Muscle of leg (tissue), 11 donors: ENCODE results near the gene MAU2. TPM values are rescaled to one million over a fixed set of nuclear protein-coding genes. Genes with fewer than 3 reads are reported as not detected.
"Not testable (repeated sequence)": the region's sequence is repeated elsewhere in the genome, so short reads cannot be mapped to it uniquely, and the experiment has no call there.

Experiments
- DNase-seq: peaks from one replicate; pipeline ENCODE4 v3.0.0; 2013
- H3K27ac ChIP-seq: one replicate; pipeline ENCODE4 v1.5.1; 2013; ENCODE audit warnings: mild to moderate bottlenecking, low read length, control low read depth
- H3K27me3 ChIP-seq: one replicate; pipeline ENCODE4 v1.6.1; 2013; ENCODE audit warnings: low read length; ENCODE audit not compliant: control insufficient read depth, insufficient read depth
- H3K36me3 ChIP-seq: one replicate; pipeline ENCODE4 v1.6.1; 2013; ENCODE audit warnings: low read length; ENCODE audit not compliant: control insufficient read depth, insufficient read depth
- H3K4me1 ChIP-seq: one replicate; pipeline ENCODE4 v1.6.1; 2013; ENCODE audit warnings: low read length; ENCODE audit not compliant: control insufficient read depth, insufficient read depth
- H3K4me3 ChIP-seq: one replicate; pipeline ENCODE4 v1.5.1; 2013; ENCODE audit warnings: low read length, control low read depth
- H3K9me3 ChIP-seq: replicated peaks from 2 replicates; pipeline ENCODE4 v1.6.1; 2013; ENCODE audit warnings: low read depth, low read length; ENCODE audit not compliant: control insufficient read depth
- WGBS: methylation state at CpG from one replicate; pipeline ENCODE4 v1.1.5; 2013; ENCODE audit warnings: missing lambda C conversion rate; ENCODE audit not compliant: insufficient coverage; 5-methylcytosine and 5-hydroxymethylcytosine counted together
- polyA plus RNA-seq, 8 donors: library from polyadenylated mRNA; unstranded; fragments of 120-200 nt; gene quantifications; one replicate each; pipeline versions ENCODE4 v1.2.1 to v1.2.3, GENCODE V29; 2013; ENCODE audit warnings: inconsistent platforms in 1 of 8, low replicate concordance in 1 of 8; ENCODE audit not compliant: insufficient read length in 8 of 8, insufficient read depth in 1 of 8
- total RNA-seq: library from RNA; stranded (reverse); fragments of 120-200 nt; gene quantifications from one replicate; pipeline ENCODE4 v1.2.4, GENCODE V29; 2013

MAU2 gene
- total and polyA plus RNA-seq, 9 donors: 28.9 to 67.8 (median 40.4) TPM

DNA sequence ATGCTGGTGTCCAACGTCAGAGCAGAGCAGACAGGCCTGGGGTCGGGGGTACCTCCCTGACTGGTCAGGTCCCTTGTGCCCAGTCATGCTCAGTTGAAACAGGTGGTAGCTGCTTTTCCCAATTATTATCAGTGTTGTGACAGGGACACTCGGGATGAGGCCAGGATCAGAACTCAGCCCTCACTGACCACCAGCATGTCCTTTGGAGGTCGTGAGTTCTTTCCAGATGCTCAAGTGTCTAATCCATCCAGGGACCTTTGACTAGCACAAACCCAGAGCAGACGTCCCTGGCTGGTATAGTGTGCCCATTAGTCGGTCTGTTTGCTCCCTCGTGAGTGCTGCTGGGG lies 22.4 kb downstream of the MAU2 start:
- Histone ChIP-seq H3K9me3 (no peaks in the 10 kb centered on the region), H3K27me3 (no peaks in the 10 kb centered on the region), H3K4me1 (no peaks in the 10 kb centered on the region), H3K36me3 (peaks cover 89% of the 10 kb centered on the region), H3K4me3 (no peak overlapping the region), H3K27ac (no peak overlapping the region)
- DNase-seq: no peak
- 80% methylated on average over 5 of the region's 7 CpGs for WGBS

DNA sequence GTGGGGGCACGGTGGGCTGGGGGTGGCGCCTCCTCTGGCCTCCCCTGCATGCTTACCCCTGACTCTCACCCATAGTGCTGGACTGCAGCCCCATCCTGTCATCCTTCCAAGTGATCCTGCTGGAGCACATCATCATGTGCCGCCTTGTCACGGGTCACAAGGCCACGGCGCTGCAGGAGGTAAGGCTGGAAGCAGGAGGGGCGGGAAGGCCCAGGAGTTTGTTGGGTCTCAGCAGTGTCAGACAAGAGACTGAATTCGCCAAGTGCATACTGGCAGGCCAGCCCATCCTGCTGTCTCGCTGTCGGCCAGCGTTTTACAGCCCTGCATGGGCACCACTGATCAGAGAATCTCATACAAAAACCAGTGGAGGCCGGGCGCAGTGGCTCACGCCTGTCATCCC lies 23.1 kb downstream of the MAU2 start:
- no peaks in the 10 kb centered on the region for H3K9me3 ChIP-seq
- no peaks in the 10 kb centered on the region for H3K4me1 ChIP-seq
- WGBS: 94% methylated on average over 14 of the region's 14 CpGs

DNA sequence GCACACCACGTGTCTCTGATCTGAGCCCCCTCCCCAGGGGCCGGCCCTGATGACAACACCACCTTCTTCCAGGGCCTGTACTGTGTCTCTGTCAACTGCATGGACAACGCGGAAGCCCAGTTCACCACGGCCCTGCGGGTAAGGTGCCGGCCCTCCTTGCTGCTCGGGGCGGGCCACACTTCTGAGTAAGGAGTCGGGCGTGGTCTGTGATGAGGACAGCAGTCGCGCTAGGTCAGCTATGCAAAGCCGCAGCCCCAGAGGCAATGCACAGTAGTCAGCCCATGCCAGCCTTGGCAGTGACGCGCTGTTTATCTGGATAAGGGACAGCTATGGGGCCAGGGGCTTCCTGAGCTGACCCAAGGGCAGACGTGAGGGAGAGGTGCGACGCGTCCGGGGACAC lies 24.6 kb downstream of the MAU2 start:
- H3K27me3 ChIP-seq: no peaks in the 10 kb centered on the region
- H3K36me3 ChIP-seq: peaks cover 92% of the 10 kb centered on the region
- DNase-seq: no peak
- H3K27ac ChIP-seq: no peak overlapping the region
- H3K4me3 ChIP-seq: no peak overlapping the region
- 91% methylated on average over 21 of the region's 21 CpGs for whole genome bisulfite sequencing
- H3K4me1 ChIP-seq: no peaks in the 10 kb centered on the region
- H3K9me3 ChIP-seq: no peaks in the 10 kb centered on the region

More for the DNA sequence above, 23.1 kb downstream of the MAU2 start:
- no peak overlapping the region for H3K27ac ChIP-seq
- H3K27me3 ChIP-seq: no peaks in the 10 kb centered on the region
- peaks cover 89% of the 10 kb centered on the region for H3K36me3 ChIP-seq
- no peak for DNase-seq
- no peak overlapping the region for H3K4me3 ChIP-seq

DNA sequence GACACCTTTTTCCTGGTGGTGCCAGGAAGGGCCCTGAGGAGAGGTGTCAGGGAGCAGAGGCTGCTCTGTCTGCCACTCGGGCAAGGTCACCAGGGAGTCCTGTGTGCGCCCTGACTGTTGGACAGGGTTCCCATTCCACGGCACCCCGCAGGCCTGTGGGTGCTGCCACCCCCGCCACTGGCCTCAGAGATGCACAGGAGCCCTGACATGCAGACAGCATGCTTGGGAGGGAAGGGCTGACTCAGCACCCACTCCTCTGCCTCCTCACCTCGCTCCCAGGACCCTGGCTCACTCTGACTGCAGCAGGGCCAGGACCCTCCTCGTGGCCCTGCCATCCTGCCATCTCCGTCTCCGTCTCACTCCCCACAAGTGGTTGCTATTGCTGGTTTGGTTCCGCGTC lies 25.3 kb downstream of the MAU2 start:
- Histone ChIP-seq H3K27ac (no peak overlapping the region), H3K4me3 (no peak overlapping the region), H3K27me3 (no peaks in the 10 kb centered on the region), H3K36me3 (peaks cover 93% of the 10 kb centered on the region), H3K9me3 (no peaks in the 10 kb centered on the region), H3K4me1 (no peaks in the 10 kb centered on the region)
- 91% methylated on average over 10 of the region's 11 CpGs for WGBS
- DNase-seq: no peak

DNA sequence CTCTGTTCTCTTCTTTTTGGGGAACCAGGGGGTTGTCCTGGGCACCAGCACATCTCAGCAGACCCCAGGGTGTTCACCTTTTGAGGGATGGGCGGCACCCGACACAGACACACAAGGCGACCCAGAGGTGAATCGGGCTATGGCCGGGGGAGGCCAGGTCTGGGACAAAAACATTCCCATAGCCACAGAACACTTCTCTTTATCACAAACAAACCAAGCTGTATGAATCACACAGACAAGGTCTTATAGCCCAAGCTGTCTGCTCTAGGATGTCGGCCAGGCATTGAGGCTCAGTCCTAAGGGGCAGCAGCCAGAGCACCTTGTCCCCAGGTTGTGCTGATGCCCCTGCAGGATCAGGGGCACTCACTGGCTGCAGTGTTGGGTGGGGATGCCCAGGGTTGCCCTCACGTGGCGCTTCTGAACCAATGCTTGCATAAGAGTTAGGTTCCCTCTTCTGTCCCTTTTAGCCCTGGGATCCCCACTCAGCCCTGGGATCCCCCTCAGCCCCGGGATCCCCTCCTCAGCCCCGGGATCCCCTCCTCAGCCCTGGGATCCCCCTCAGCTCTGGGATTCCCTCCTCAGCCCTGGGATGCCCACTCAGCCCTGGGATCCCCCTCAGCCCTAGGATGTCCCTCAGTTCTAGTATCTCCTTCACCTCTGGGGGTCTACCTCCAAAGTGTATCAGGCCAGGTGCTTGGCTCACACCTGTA lies 26.9 kb downstream of the MAU2 start:
- Histone ChIP-seq H3K4me1 (no peaks in the 10 kb centered on the region), H3K36me3 (peaks cover 92% of the 10 kb centered on the region), H3K9me3 (no peaks in the 10 kb centered on the region), H3K27ac (no peak overlapping the region), H3K4me3 (no peak overlapping the region), H3K27me3 (no peaks in the 10 kb centered on the region)
- no peak for DNase-seq
- 87% methylated on average over 7 of the region's 10 CpGs for WGBS

DNA sequence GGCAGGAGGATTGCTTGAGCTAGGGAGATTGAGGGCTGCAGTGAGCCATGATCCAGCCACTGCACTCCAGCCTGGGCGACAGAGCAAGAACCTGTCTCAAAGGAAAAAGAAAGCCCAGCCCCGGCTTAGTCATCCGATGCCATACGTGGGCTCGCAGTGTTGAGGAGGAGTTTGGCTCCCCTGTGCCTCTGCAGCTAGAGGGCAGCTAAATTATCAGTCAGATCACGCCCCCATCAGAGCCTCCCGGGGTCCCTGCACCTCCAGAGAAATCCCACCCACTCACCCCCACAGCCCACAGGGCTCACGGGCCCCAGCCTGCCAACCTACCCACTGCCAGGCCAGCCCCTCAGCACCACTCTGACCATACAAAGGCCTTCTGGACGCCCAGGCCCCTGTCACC lies 27.6 kb downstream of the MAU2 start:
- H3K4me3 ChIP-seq: no peak overlapping the region
- no peaks in the 10 kb centered on the region for H3K4me1 ChIP-seq
- H3K36me3 ChIP-seq: peaks cover 92% of the 10 kb centered on the region
- no peak for DNase-seq
- H3K9me3 ChIP-seq: no peaks in the 10 kb centered on the region
- WGBS: 59% methylated on average over 6 of the region's 9 CpGs
- no peaks in the 10 kb centered on the region for H3K27me3 ChIP-seq
- no peak overlapping the region for H3K27ac ChIP-seq

DNA sequence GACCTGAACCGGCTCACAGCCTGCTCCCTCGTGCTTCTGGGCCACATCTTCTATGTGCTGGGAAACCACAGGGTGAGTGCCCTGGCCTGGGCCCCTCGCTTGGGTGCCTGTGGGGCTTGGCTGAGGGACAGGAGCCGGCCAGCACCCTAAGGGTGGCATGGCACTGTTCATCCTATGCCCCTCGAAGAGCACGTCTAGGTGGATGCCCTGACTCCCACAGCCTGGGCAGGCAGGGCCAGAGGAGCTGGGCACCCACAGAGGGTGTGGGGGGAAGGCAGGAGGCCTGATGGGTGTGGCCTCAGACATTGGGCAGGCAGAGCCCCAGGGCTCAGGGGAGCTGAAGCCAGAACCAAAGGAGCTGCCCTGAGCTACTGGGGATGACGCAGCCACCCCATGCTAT lies 28.7 kb downstream of the MAU2 start:
- H3K27ac ChIP-seq: no peak overlapping the region
- no peak overlapping the region for H3K4me3 ChIP-seq
- H3K36me3 ChIP-seq: peaks cover 92% of the 10 kb centered on the region
- H3K27me3 ChIP-seq: no peaks in the 10 kb centered on the region
- DNase-seq: no peak
- H3K4me1 ChIP-seq: no peaks in the 10 kb centered on the region
- H3K9me3 ChIP-seq: no peaks in the 10 kb centered on the region
- 90% methylated on average over 6 of the region's 7 CpGs for WGBS

DNA sequence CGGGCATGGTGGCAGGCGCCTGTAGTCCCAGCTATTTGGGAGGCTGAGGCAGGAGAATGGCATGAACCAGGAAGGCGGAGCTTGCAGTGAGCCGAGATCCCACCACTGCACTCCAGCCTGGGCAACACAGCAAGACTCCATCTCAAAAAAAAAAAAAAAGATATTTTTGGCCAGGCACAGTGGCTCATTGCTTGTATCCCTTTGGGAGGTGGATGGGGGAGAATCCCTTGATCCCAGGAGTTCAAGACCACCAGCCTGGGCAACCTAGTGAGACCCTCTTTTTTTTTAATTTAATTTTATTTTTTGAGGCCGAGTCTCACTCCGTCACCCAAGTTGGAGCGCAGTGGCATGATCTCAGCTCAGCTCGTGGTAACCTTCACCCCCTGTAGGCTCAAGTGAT lies 30.1 kb downstream of the MAU2 start:
- WGBS: 80% methylated on average over 2 of the region's 8 CpGs
- peaks cover 92% of the 10 kb centered on the region for H3K36me3 ChIP-seq
- not testable (repeated sequence) for H3K27me3 ChIP-seq

DNA sequence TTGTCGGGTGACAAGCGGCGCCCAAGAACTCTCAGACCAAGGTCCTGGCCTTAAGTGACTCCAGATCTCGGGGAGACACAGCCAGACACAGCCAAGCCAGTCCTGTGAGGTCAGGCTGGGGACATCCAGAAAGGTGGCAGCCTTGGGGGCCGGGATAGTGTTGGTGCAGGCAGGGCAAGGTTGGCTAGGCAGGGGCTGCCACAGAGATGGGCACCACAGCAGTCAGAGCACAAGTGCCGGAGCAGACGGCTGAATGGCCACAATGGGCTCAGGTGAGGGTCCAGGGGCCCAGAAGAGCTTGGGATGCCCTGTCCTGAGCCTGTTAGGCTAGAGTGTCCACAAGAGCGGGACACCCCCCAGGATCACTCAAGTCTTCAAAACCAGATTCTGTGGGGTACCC lies 32.2 kb downstream of the MAU2 start:
- no peak for DNase-seq
- H3K27me3 ChIP-seq: no peaks in the 10 kb centered on the region
- H3K27ac ChIP-seq: no peak overlapping the region
- 96% methylated on average over 7 of the region's 8 CpGs for WGBS
- H3K4me1 ChIP-seq: peaks cover 2% of the 10 kb centered on the region
- no peak overlapping the region for H3K4me3 ChIP-seq
- peaks cover 91% of the 10 kb centered on the region for H3K36me3 ChIP-seq
- H3K9me3 ChIP-seq: no peaks in the 10 kb centered on the region

More for the DNA sequence above, 30.1 kb downstream of the MAU2 start:
- not testable (repeated sequence) for H3K4me3 ChIP-seq, DNase-seq, H3K4me1 ChIP-seq, H3K9me3 ChIP-seq, H3K27ac ChIP-seq

DNA sequence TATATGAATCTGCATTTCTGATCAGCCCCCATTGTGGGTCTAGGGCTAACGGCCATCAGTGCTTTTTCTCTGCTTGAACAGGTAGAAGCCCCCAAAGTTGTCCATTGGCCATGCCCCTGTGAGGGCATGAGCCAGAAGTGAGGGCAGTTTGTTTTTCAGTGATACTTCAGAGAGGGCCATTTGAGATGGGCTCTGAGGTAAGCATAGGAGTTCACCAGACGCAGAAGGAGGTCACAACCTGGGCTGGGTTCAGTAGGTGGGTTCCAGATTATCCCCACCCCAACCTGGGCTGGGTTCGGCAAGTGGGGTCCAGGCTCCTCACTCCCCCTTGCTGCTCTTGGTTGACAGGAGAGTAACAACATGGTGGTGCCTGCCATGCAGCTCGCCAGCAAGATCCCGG lies 33.4 kb downstream of the MAU2 start:
- Histone ChIP-seq H3K27me3 (no peaks in the 10 kb centered on the region), H3K36me3 (peaks cover 87% of the 10 kb centered on the region), H3K4me1 (peaks cover 2% of the 10 kb centered on the region), H3K4me3 (no peak overlapping the region), H3K27ac (no peak overlapping the region), H3K9me3 (no peaks in the 10 kb centered on the region)
- WGBS: 88% methylated on average over 5 of the region's 5 CpGs
- DNase-seq: no peak

DNA sequence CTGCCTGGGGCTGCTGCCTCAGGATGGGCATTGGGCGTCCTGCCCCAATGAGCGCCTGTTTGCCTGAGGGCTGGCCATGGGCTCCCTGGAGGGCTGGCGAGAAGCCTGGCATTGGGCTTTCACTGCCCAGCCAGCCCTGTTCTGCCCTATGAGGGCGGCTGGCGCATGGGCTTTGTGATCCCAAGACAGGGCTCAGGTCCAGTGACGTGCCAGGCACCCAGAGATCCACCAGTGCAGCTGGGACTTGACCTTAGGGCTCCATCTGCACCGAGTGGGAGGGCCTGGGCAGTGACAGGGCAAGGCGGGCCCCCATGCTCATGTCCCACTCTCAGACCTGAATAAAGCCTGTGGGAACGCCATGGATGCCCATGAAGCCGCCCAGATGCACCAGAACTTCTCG lies 34.3 kb downstream of the MAU2 start:
- peaks cover 80% of the 10 kb centered on the region for H3K36me3 ChIP-seq
- no peak for DNase-seq

More for the DNA sequence above, 34.3 kb downstream of the MAU2 start:
- H3K4me1 ChIP-seq: peaks cover 2% of the 10 kb centered on the region
- no peak overlapping the region for H3K4me3 ChIP-seq
- H3K9me3 ChIP-seq: no peaks in the 10 kb centered on the region
- no peaks in the 10 kb centered on the region for H3K27me3 ChIP-seq
- 88% methylated on average over 11 of the region's 11 CpGs for WGBS
- no peak overlapping the region for H3K27ac ChIP-seq
